Posterior vena cava (tissue), 2 donors: ENCODE data around the gene RNU6-1. TPM values are rescaled to one million over a fixed set of nuclear protein-coding genes. Genes with fewer than 3 reads are reported as not detected.
A peak's percentile ranks its signal among the peaks of the same experiment; 100 is the strongest.

Source experiments
- DNase-seq: peaks from one replicate; pipeline ENCODE4 v3.0.0-alpha.2; 2020; ENCODE audit warnings: low spot score
- intact Hi-C, 2 donors: fragments of 100-400 bp; cut with DNase I; formaldehyde crosslinking; loops; one replicate each; pipeline versions ENCODE4 v1.14.1 to v1.14.2; 2022 to 2023
- total RNA-seq, 2 donors: library from RNA; stranded (reverse); fragmentation: NEBNext Ultra II Directional; extraction: Animal tissue kit (Norgen Biotek cat#: 25700); gene quantifications; one replicate each; pipeline ENCODE4 v1.2.1, GENCODE V29; 2021
- donor health status: DM: yes; HTN: yes; CAD: no.
- donor health status: DM: yes; HTN: yes; CAD: no.

Gene RNU6-1
- total RNA-seq, 2 donors from 2014 or later, result not detected

DNA sequence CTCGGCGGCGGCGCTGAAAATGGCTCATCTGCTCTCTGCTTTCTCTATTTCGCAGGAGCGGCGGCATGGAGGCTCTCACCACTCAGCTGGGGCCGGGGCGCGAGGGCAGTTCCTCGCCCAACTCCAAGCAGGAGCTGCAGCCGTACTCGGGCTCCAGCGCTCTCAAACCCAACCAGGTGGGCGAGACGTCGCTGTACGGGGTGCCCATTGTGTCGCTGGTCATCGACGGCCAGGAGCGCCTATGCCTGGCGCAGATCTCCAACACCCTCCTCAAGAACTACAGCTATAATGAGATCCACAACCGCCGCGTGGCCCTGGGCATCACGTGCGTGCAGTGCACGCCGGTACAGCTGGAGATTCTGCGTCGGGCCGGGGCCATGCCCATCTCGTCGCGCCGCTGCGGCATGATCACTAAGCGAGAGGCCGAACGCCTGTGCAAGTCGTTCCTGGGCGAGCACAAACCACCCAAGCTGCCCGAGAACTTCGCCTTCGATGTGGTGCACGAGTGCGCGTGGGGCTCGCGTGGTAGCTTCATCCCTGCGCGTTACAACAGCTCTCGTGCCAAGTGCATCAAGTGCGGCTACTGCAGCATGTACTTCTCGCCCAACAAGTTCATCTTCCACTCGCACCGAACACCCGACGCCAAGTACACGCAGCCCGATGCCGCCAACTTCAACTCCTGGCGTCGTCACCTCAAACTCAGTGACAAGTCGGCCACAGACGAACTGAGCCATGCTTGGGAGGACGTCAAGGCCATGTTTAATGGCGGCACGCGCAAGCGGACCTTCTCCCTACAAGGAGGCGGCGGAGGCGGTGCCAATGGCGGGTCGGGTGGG, 13.7 kb downstream of the RNU6-1 start:
- intact Hi-C loops, result no loop called here
- peak; percentile 69 for DNase-seq

DNA sequence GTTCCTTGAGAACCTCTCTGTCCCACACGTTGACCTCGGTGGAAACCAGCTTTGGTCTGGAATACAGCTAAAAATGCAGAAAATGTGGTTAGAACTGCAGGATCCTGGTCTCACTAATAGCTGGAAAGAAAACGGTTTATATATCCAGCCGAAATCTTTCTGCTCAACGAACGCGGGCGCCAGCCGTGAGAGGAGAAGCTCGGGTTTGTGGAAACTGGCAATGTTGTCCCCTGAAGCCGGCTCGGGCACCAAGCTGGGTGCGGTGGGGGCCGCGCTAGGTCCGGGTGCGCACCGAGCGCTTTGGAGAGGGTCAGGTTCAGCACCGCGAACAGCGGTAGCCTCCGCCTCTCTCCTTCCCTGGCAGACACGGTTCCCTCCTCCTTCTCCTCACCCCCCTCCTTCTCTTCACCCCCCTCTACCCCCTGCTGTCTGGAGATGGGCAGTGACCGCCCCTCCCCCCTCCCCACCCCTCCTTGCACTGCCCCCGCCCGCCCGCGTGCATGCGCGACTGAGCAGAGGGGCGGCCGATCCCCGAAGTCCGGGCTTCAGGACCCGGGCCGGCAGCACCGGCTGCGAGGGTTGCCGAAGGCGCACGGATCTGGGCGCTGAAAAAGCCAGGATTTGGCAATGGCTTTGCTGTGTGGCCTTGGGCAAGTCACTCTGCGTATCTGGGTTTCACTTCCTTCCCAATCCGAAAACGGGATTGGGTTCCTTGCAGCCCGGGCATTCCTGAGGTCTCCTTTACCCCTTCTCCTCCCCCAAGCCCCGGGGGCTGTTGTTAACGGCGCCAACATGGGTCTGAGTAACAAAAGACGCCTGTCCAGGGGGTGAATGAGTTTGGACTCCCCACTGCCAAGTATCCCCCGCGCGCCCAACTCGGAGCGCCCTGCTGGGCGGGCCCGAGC, 14.6 kb downstream of the RNU6-1 start, which contains the start of gene SKOR1:
SKOR1 (plus strand) TSS at position 534 of the 905 bp plus-strand sequence; CDS start at position 628, 94 bp downstream.
- DNase-seq, result peak; percentile 80
- intact Hi-C loops, result no loop called here

DNA sequence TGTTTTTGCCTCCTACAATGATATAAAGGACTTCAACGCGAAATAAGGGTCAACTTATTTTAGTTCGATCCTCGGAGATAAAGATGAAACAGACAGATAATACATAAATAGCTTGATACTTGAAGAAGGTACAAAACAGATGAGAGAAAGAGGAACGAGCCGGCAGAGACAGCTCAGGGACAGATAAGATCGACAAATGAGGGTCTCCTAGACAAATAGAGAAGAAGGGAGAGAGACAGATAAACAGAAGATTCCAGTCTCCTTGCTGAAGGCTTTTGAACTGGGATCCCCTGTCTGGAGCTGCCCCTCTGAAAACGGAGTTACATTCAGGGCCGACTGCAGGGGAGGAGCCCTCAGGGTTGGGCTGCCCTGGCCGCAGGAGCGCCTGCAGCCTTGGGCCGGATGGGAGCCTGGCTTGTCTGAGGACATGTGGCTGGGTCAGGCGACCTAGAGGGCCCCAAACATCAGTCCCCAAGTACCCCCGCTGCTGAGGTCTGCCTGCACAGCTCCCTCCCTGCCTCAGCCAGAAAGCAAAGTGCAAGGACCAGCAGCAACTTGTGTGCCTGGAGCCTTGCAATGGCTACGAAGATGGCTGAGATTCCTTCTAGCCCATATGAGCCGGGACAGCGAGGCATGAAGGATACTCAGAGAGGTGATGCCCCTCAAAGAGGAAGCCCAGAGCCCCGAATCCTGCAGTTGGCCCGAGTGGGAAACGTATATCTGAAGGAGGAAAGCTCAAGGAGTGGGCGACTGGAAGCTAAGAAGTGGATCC, 15.5 kb downstream of the RNU6-1 start:
- DNase-seq, result peak; percentile 47
- intact Hi-C loops, result no loop called here

DNA sequence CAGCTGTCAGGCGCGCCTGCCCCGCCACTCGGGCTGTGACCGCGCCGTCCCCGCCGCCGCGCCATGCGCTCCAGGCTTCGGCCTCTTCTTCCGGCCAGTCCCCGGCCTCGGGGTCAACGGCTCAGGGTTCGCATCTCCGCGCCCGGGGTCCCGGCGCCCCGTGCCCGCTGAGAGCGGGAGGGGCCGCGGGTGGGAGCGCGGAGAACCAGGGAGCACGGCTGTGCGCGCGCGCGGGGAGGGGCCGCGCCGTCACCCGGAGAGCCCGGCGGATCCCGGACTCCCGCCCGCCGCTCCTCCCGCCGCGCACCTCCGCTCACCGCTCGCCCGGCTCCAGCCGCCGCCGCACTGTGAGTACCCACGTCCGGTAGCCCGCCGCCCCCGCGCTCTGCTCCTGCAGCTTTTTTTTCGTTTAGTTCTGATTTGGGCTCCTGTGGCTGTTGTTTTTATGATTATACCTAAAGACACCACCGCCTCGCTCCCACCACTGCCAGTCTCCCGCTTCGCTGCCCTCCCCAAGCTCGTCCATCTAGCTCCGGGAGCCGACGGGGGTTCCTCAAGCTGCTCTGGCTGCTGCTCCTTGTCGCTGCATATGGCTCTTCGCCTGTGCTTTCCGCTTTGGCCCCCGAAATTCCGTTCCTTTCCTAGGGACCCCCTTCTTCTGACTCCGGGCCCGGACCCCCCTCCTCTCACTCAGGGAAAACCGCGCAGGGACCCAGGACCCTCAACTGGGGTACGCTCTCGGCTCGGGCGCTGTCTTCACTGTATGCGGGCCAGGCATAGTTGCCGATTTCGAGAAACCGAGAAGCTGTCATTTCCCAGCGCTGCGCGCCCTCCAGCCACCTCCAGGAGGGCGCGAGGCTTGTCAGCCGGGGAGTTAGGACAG, 16.3 kb downstream of the RNU6-1 start:
- intact Hi-C loops, result no loop called here
- peak; percentile 72 for DNase-seq

DNA sequence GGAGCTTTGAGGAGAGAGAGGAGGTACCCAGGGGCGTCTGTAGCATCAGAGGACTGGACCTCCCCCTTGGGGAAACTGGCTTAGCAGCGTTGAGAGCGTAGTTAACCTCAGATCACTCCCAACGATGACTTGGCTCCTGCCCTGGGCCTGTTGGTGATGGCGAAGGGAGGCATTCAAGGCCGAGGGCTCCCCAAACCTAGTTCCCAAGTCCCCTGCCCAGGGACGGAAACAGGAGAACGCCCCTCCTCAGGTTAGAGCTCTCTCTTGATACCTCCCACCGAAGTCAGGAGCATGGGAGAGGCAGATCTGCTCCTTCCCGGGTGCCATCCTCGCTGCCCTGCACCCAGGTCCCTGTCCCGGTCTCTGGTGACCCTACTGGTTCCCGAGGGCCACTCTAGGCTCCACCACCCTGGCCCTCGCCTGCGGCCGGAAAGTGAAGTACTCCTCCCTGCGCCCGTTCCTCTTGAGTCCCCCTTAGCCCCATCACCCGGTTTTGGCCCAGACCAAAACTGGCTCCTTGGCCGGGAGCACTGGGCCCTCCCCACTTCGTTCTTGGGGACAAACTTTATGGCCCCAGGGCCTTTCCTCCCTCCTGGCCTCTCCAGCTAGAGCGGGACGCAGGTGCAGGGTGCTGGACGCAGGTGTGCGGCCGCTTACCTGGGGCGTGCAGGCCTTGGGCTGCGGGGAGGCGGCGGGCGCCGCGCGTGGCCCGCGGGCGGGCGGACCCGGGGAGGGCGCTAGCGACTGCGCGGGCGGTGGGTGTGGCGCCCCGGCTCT, 17.1 kb downstream of the RNU6-1 start:
- DNase-seq, result peak; percentile 38
- intact Hi-C loops, result no loop called here

DNA sequence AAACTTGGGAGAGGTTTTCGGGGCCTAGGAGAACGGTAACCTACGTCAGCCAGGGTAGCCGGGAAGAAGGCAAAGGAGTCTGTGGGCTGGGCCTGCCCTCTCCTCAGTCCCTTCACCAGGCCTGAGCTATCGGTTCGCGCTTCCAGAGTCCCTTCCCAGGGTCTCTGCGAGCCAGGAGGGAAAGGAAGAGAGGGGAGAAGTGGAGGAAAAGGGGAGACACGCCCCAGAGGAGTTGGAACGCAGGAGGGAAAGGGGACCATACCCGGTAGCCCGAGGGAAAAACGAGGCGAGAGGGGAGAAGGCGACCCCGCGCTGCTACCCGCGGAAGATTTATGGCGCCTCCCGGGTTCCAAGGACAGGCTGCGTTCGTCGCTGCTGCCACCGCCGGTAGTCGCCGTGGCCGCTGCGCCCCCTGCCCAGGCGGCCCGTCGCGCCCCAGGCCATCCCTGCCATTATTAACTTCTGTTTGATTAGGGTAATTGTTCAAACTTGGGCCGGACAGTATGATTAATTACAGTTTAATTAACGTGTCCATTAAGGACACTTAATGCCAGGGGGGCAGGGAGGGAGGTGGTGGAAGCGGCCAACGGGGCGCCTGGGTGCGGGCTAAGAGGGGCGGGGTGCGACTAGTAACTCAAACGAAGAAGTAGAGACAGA, 17.9 kb downstream of the RNU6-1 start:
- intact Hi-C loops, result no loop called here
- peak; percentile 44 for DNase-seq

DNA sequence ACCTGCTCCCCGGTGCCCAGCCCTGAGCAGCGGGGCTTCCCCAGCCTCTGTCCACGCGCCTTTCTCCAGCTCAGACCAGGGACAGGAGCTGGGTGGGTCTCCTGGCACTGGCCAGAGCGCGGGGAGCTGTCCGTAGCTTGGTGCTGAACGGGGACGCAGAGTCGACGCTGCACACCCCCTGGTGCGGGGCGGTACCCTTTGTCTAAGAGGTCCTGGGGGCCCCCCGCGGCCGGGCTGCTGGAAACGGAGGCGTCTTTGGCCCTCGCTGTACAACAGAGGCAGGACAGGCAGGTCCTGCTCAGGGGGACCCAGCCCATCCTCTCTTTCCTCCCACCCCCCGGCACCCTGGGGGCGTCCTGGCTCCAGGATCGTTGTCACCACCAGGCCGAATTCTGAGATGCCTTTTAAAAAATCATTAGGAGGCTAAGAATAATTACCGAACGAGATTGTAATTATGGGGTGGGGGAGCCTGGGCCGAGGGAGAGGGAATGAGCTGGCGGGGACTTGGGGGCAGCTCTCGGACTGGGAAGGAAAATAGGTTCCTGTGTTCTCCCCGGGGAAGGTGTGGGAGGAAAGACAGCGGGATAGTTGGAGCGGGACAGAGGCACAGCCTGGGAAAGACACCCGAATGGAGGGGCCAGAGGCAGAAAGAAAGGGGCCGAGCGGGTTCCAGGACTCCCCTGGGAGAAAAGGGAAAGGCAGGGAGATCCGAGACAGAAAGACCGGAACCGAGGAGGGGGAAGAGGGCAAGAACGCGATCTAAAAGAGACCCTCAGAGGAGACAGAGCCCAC, 18.7 kb downstream of the RNU6-1 start:
- intact Hi-C loops, result no loop called here

DNA sequence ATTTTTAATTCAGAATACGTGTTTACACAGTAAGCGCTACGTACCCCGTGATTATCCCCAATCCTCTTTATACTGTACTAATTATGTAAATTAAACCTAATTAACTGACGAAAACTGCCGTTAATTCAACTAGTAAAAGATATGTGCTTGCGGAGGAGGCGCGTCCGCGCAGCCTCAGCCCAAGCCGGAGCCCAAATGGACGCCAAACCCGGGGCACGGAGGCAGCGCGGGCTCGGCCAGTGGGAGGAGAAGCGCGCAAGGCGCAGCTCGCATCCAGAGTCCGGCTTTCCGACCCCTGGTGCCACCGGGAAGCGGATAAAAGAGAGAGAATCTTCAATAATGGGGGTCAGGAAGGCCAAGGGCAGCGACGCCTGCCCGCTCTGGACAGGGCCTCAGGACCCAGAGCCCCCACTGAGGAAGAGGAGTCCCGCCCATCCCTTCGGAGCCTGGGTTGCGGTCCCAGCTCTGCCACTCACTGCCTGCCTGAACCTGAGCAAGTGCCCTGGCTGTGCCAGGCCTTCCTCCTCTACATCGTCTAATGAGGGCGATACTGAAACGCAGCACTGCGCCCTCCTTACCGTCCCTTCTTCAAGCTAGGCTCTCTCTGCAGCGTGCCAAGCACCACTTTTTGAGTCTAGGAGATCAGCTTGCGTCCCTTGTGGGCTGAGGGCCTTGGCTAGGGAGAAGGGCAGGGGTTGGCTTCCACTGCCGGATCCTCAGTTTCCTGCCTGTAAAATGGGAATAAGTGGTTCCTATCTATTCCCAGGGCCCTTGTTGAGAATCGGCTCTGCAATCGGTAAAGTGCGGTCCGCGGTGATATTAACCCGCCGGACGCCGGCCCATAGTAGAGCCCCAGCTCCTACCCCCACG, 19.5 kb downstream of the RNU6-1 start:
- peak; percentile 69 for DNase-seq
- intact Hi-C loops, result no loop called here

More for the DNA sequence above, 18.7 kb downstream of the RNU6-1 start:
- DNase-seq, result peak; percentile 88

DNA sequence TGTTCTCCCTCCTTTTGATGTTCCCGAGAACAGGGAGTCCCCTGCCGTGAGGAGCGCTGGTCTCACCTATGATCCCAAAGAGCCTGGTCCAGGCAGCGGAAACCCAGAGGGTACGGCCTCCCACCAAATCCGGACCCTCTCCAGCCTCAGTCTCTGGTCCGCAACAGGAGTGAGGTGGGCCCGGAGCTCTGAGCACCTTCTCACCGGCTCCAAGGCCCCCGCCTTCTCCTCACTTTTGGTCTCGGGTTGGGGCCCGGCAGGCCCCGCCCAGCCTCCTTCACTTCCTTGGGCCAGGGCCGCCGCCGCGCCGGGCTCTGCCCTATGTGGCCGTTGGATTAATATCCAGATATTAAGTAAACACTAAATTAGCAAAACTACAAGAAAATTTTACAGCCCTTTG, 20.2 kb downstream of the RNU6-1 start:
- DNase-seq, result peak; percentile 62
- intact Hi-C loops, result no loop called here

DNA sequence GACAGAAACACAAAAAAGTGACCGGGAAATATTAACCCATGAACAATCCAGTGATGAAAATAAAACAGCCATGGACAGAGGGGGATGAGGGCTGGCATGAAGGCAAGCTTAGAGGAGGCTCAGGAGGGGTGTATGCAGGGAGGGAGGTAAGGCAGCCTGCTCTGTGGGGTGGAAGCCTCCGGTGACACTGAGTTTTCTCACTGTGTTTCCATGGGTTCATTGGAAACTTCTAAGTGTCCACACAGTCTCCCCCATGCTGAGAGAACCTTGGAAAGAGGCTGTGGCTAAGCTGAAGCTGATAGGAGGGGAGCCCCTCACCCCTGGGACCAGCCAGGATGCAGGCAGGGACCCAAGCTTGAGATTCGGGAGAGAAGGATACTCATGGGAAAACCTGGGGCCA, 21.4 kb downstream of the RNU6-1 start:
- intact Hi-C loops, result no loop called here

DNA sequence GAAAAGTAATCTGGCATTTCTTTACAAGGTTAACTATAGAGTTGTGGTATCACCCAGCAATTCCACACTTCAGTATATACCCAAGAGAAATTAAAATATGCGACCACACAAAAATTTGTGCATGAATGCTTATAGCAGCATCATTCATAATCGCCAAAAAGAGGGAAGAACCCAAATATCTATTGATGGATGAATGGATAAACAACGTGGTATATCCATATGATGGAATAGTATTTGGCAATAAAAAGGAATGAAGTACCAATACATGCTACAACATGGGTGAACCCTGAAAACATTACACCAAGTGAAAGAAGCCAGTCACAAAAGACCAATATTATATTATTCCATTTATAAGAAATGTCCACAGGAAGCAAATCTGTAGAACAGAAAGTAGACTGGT, 23.2 kb downstream of the RNU6-1 start:
- DNase-seq, result no peak
- intact Hi-C loops, result no loop called here

More for the DNA sequence above, 21.4 kb downstream of the RNU6-1 start:
- peak; percentile 47 for DNase-seq

DNA sequence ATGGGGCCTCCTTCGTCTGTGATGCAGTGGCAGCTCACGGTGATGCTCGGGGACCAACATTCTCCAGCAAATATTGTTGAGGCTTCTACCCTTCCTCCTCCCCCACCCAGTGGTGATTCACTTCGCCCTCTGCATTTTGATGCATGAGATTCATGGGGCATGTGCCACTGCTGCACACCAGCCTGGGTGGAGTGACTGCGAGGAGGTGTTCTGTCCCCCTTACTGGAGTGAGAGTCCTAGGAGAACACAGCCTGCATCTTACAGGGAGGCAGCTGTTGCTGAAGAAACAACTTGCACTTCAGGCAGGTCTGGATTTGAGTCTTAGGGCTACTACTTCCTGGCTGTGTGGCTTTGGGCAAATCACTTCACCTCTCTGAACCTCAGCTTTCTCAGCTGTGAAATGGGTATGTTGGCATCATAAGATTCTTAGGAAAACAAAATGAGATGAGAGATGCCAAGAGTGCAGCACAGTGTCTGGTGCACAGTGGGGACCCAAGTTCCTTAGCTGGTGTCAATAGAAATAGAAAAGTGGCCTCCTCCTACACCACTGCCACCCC, 24.7 kb downstream of the RNU6-1 start:
- intact Hi-C loops, result no loop called here
- DNase-seq, result peak; percentile 37

DNA sequence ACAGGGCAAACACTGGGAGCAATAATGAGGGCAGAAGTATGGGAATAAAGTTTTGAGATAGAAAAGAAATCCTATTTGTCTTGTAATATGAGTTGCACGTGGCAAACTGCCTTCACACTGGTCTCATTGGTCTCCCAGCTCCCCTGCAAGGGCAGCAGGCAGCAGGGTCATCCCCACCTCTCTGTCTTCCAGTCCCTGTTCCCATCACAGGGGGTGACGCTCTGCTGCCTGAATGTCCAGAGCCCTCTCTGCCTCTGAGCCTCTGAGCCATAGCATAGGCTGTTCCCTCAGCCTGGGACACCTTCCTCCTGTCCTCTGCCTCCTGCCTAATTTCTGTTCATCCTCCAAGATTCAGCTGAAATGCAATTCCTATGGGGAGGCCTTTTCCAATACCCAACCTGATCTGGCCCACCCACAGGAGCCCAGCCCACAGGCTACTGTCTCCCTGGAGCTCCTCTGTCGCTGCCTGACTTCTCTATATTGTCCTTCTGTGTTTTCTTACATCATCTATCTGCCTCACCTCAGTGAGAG, 26.7 kb downstream of the RNU6-1 start:
- DNase-seq, result peak; percentile 43
- intact Hi-C loops, result loop anchor here in 1 of 2 donors (5.0 kb wide), 1 partner anchor 1616 kb away; no protein-coding TSS in a partner anchor

DNA sequence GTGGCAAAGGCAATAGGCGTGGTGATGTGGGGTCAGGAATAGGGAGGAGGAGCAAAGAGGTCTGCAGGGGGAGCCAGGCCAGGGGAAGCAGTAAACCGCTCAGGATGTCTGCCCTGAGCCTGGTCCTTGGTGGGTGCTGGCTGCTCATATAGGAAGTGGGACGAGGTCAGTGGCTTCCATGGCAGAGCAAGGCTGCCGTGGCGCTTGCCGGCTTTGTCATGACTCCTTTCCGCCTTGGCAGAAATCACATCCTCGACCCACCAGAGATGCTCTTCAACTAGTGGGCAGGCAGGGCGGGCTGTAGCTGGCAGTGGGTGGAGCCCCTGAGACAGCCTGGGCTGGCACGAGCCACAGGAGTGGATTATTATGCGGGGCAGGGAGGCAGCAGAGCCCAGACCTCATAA, 27.6 kb downstream of the RNU6-1 start:
- intact Hi-C loops, result loop anchor here in 1 of 2 donors (5.0 kb wide), 1 partner anchor 1615 kb away; no protein-coding TSS in a partner anchor
- peak; percentile 64 for DNase-seq

DNA sequence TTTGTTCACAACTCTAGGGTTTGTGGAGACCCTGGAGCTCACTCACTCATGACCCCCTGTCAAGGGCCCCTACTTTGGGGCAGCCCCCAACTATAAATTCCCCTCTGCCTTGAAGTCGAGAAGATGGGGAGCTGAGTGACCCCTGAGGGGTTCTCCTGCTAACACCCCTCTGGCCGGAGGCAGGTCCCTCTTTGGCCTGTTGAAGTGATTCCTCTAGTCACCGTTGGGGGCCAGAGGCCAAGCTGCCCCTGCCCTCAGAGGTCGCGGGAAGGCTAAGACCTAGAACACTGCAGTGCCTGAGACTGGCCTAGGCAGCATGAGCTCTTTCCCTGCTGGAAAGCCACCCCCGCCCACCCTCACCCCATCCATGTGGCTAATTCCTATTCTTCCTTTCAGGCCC, 30.0 kb downstream of the RNU6-1 start:
- intact Hi-C loops, result loop anchor here in 1 of 2 donors (5.0 kb wide), 1 partner anchor 1613 kb away; no protein-coding TSS in a partner anchor
- DNase-seq, result peak; percentile 29
